ENCODE results near the gene SERP1.

- TF ChIP-seq CTCF (IDR thresholded peaks at IDR 0.05) (no peak), POLR2A (IDR thresholded peaks at IDR 0.05) (no peak), EP300 (IDR thresholded peaks at IDR 0.05; ENCODE audit: low read depth) (no peak)
Measured at GRCh38 chr3:150520408-150520807, 25.9 kb downstream of the SERP1 start.

All from transverse colon (tissue), 3 donors.